ENCODE data around the gene JAG1. TPM values are rescaled to one million over a fixed set of nuclear protein-coding genes. Genes with fewer than 3 reads are reported as not detected.
A peak's percentile ranks its signal among the peaks of the same experiment; 100 is the strongest.

Gene JAG1
- total RNA-seq, 1 donor from 2014 or later, result 172 TPM

GRCh38 chr20:10652660-10653261, 21.0 kb downstream of the JAG1 start:
- H3K9me3 Mint-ChIP-seq (ENCODE audit: unreplicated experiment), result no peaks in the 10 kb centered on the region
- no peak overlapping the region for H3K4me3 Mint-ChIP-seq (ENCODE audit: unreplicated experiment)
- no peak for DNase-seq (ENCODE audit: low spot score)
- H3K36me3 Mint-ChIP-seq (ENCODE audit: low read depth, unreplicated experiment), result peaks cover 70% of the 10 kb centered on the region
- peaks cover 30% of the 10 kb centered on the region for H3K4me1 Mint-ChIP-seq (ENCODE audit: unreplicated experiment)
- H3K27me3 Mint-ChIP-seq (ENCODE audit: unreplicated experiment), result peaks cover 4% of the 10 kb centered on the region
- peak overlapping the region; percentile 13 for H3K27ac Mint-ChIP-seq (ENCODE audit: unreplicated experiment)
- TF ChIP-seq, protein P1, sequence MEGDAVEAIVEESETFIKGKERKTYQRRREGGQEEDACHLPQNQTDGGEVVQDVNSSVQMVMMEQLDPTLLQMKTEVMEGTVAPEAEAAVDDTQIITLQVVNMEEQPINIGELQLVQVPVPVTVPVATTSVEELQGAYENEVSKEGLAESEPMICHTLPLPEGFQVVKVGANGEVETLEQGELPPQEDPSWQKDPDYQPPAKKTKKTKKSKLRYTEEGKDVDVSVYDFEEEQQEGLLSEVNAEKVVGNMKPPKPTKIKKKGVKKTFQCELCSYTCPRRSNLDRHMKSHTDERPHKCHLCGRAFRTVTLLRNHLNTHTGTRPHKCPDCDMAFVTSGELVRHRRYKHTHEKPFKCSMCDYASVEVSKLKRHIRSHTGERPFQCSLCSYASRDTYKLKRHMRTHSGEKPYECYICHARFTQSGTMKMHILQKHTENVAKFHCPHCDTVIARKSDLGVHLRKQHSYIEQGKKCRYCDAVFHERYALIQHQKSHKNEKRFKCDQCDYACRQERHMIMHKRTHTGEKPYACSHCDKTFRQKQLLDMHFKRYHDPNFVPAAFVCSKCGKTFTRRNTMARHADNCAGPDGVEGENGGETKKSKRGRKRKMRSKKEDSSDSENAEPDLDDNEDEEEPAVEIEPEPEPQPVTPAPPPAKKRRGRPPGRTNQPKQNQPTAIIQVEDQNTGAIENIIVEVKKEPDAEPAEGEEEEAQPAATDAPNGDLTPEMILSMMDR (IDR thresholded peaks at IDR 0.05; ENCODE audit: unreplicated experiment), result no peak

DNA sequence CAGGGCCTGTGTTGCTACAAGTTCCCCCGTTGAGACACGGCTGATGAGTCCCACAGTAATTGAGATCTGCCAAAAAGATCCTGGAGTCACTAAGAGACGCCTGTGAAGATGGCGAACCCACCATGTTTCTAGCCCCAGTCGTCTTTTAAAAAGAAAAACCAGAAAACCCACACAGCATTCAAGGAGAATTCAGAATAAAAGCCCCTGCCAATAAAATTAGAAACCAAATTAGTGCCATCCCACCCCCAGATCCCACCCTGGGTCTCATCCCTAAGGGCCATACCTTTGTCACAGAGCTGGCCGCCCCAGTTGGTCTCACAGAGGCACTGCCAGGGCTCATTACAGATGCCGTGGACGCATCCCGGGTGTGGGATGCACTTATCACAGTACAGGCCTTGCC, 21.6 kb downstream of the JAG1 start:
- no peak for DNase-seq (ENCODE audit: low spot score)
- H3K4me1 Mint-ChIP-seq (ENCODE audit: unreplicated experiment), result peaks cover 28% of the 10 kb centered on the region
- H3K27ac Mint-ChIP-seq (ENCODE audit: unreplicated experiment), result peak overlapping the region; percentile 38
- H3K4me3 Mint-ChIP-seq (ENCODE audit: unreplicated experiment), result peak overlapping the region; percentile 42
- H3K36me3 Mint-ChIP-seq (ENCODE audit: low read depth, unreplicated experiment), result peaks cover 70% of the 10 kb centered on the region
- no peaks in the 10 kb centered on the region for H3K9me3 Mint-ChIP-seq (ENCODE audit: unreplicated experiment)
- H3K27me3 Mint-ChIP-seq (ENCODE audit: unreplicated experiment), result peaks cover 7% of the 10 kb centered on the region
- TF ChIP-seq, protein P1 (IDR thresholded peaks at IDR 0.05; ENCODE audit: unreplicated experiment), result no peak

- Mint-ChIP-seq H3K36me3 (ENCODE audit: low read depth, unreplicated experiment) (peaks cover 76% of the 10 kb centered on the region), H3K27me3 (ENCODE audit: unreplicated experiment) (peaks cover 8% of the 10 kb centered on the region), H3K4me3 (ENCODE audit: unreplicated experiment) (no peak overlapping the region), H3K9me3 (ENCODE audit: unreplicated experiment) (no peaks in the 10 kb centered on the region), H3K4me1 (ENCODE audit: unreplicated experiment) (peaks cover 28% of the 10 kb centered on the region), H3K27ac (ENCODE audit: unreplicated experiment) (no peak overlapping the region)
- no peak for DNase-seq (ENCODE audit: low spot score)
- TF ChIP-seq, protein P1 (IDR thresholded peaks at IDR 0.05; ENCODE audit: unreplicated experiment), result no peak
Measured at GRCh38 chr20:10651227-10651990, 22.4 kb downstream of the JAG1 start.

DNA sequence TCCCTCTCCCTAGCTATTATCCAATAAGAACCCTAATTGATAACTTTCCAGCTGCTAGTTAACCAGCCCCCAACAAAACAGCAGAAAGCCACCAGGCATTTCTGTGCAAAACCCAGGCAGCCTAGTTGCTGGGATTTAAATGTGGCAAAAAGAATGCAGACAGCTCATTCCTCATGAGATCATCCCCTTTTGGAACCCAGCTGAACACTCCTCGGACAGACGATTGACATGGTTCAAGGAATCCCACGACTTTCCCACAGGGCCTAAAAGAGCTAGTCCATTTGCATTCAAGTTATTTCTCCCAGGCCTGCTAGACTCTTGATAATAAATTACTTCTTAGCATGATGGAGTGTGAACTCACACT, 24.0 kb downstream of the JAG1 start:
- no peak overlapping the region for H3K27ac Mint-ChIP-seq (ENCODE audit: unreplicated experiment)
- peaks cover 16% of the 10 kb centered on the region for H3K4me1 Mint-ChIP-seq (ENCODE audit: unreplicated experiment)
- no peaks in the 10 kb centered on the region for H3K9me3 Mint-ChIP-seq (ENCODE audit: unreplicated experiment)
- H3K36me3 Mint-ChIP-seq (ENCODE audit: low read depth, unreplicated experiment), result peaks cover 72% of the 10 kb centered on the region
- H3K4me3 Mint-ChIP-seq (ENCODE audit: unreplicated experiment), result no peak overlapping the region
- TF ChIP-seq, protein P1 (IDR thresholded peaks at IDR 0.05; ENCODE audit: unreplicated experiment), result no peak
- no peak for DNase-seq (ENCODE audit: low spot score)
- H3K27me3 Mint-ChIP-seq (ENCODE audit: unreplicated experiment), result peaks cover 9% of the 10 kb centered on the region
